Fibroblast of pulmonary artery (primary cell): ENCODE results near the gene PRKG1.

Experiments used
- DNase-seq: peaks from one replicate; pipeline ENCODE4 v3.0.0-alpha.2; 2010; ENCODE audit warnings: low read depth
- H3K4me3 ChIP-seq: replicated peaks from 2 replicates; pipeline ENCODE4 v1.5.1; 2011; ENCODE audit warnings: low read depth, mild to moderate bottlenecking, control low read depth, low read length, moderate library complexity
- CTCF ChIP-seq: IDR thresholded peaks from 2 replicates; pipeline ENCODE4 v1.5.1; 2011; ENCODE audit warnings: mild to moderate bottlenecking, control low read depth, low read length, inconsistent platforms; ENCODE audit errors: missing control alignments

The PRKG1 gene

GRCh38 chr10:52212062-52212461 is 1137.8 kb downstream of the PRKG1 start:
- no peak for DNase-seq
- H3K4me3 ChIP-seq, result no peak overlapping the region
- no peak for TF ChIP-seq CTCF

GRCh38 chr10:52212802-52213201 is 1138.5 kb downstream of the PRKG1 start:
- no peak overlapping the region for H3K4me3 ChIP-seq
- no peak for TF ChIP-seq CTCF
- no peak for DNase-seq

GRCh38 chr10:52213321-52213752 is 1139.0 kb downstream of the PRKG1 start:
- H3K4me3 ChIP-seq, result no peak overlapping the region
- DNase-seq, result peak; percentile 62
- TF ChIP-seq CTCF, result no peak

GRCh38 chr10:52215745-52216361 is 1141.6 kb downstream of the PRKG1 start:
- no peak overlapping the region for H3K4me3 ChIP-seq
- DNase-seq, result peak; percentile 85
- TF ChIP-seq CTCF, result peak; percentile 70

- no peak for TF ChIP-seq CTCF
- H3K4me3 ChIP-seq, result no peak overlapping the region
- DNase-seq, result peak; percentile 89
Observed at GRCh38 chr10:52216852-52217251, 1142.6 kb downstream of the PRKG1 start.

GRCh38 chr10:52217531-52217930 is 1143.2 kb downstream of the PRKG1 start:
- H3K4me3 ChIP-seq, result no peak overlapping the region
- no peak for DNase-seq
- no peak for TF ChIP-seq CTCF

GRCh38 chr10:52220947-52221346 is 1146.7 kb downstream of the PRKG1 start:
- no peak for DNase-seq
- no peak overlapping the region for H3K4me3 ChIP-seq
- no peak for TF ChIP-seq CTCF
